ENCODE results near the gene PHIP.

PHIP gene

GRCh38 chr6:79031821-79032590 is 46.0 kb downstream of the PHIP start:
- H3K4me3 ChIP-seq (ENCODE audit: low read depth, low read length): no peak overlapping the region
- no peak for TF ChIP-seq CTCF (IDR thresholded peaks at IDR 0.05; ENCODE audit: low read depth, low read length)
- in situ Hi-C loops (cut with HindIII; ENCODE audit: low sequenced_read_pairs): no loop called here
- DNase-seq (ENCODE audit: low read depth, low spot score): peak; percentile 76

- in situ Hi-C loops (cut with HindIII; ENCODE audit: low sequenced_read_pairs): no loop called here
- no peak for DNase-seq (ENCODE audit: low read depth, low spot score)
- no peak for TF ChIP-seq CTCF (IDR thresholded peaks at IDR 0.05; ENCODE audit: low read depth, low read length)
- H3K4me3 ChIP-seq (ENCODE audit: low read depth, low read length): no peak overlapping the region
Observed at GRCh38 chr6:79030511-79030910, 47.5 kb downstream of the PHIP start.

- in situ Hi-C loops (cut with HindIII; ENCODE audit: low sequenced_read_pairs): no loop called here
- H3K4me3 ChIP-seq (ENCODE audit: low read depth, low read length): no peak overlapping the region
- TF ChIP-seq CTCF (IDR thresholded peaks at IDR 0.05; ENCODE audit: low read depth, low read length): no peak
- DNase-seq (ENCODE audit: low read depth, low spot score): no peak
Observed at GRCh38 chr6:79030023-79030422, 48.0 kb downstream of the PHIP start.

GRCh38 chr6:79028641-79029314 is 49.3 kb downstream of the PHIP start:
- in situ Hi-C loops (cut with HindIII; ENCODE audit: low sequenced_read_pairs): no loop called here

GRCh38 chr6:79011940-79012339 is 66.1 kb downstream of the PHIP start:
- TF ChIP-seq CTCF (IDR thresholded peaks at IDR 0.05; ENCODE audit: low read depth, low read length): no peak
- DNase-seq (ENCODE audit: low read depth, low spot score): no peak
- no peak overlapping the region for H3K4me3 ChIP-seq (ENCODE audit: low read depth, low read length)
- in situ Hi-C loops (cut with HindIII; ENCODE audit: low sequenced_read_pairs): no loop called here

More at GRCh38 chr6:79028641-79029314, 49.3 kb downstream of the PHIP start:
- DNase-seq (ENCODE audit: low read depth, low spot score): no peak
- no peak overlapping the region for H3K4me3 ChIP-seq (ENCODE audit: low read depth, low read length)
- no peak for TF ChIP-seq CTCF (IDR thresholded peaks at IDR 0.05; ENCODE audit: low read depth, low read length)

- in situ Hi-C loops (cut with HindIII; ENCODE audit: low sequenced_read_pairs): no loop called here
- no peak for DNase-seq (ENCODE audit: low read depth, low spot score)
- no peak for TF ChIP-seq CTCF (IDR thresholded peaks at IDR 0.05; ENCODE audit: low read depth, low read length)
- H3K4me3 ChIP-seq (ENCODE audit: low read depth, low read length): no peak overlapping the region
Observed at GRCh38 chr6:79010422-79010821, 67.6 kb downstream of the PHIP start.

All from astrocyte of the spinal cord (primary cell).